Brain microvascular endothelial cell (primary cell): ENCODE results near the gene PPM1G.

Experiments
- DNase-seq: peaks from one replicate; pipeline ENCODE4 v3.0.0-alpha.2; 2020
- H3K27ac ChIP-seq: fragments of 250-450 bp; sonication (Bioruptor Pico); 2 replicates; pipeline ENCODE4 v1.5.1; 2020; ENCODE audit warnings: mild to moderate bottlenecking, moderate library complexity
- H3K27me3 ChIP-seq: fragments of 250-450 bp; sonication (Bioruptor Pico); replicated peaks from 2 replicates; pipeline ENCODE4 v1.5.1; 2020; ENCODE audit warnings: mild to moderate bottlenecking
- H3K36me3 ChIP-seq: fragments of 250-450 bp; sonication (Bioruptor Pico); replicated peaks from 2 replicates; pipeline ENCODE4 v1.5.1; 2020; ENCODE audit warnings: mild to moderate bottlenecking
- H3K4me3 ChIP-seq: 2 replicates; pipeline ENCODE4 v1.5.1; 2011; ENCODE audit warnings: low read depth, mild to moderate bottlenecking, control low read depth, low read length, moderate library complexity
- CTCF ChIP-seq: IDR thresholded peaks from 2 replicates; pipeline ENCODE4 v1.5.1; 2011; ENCODE audit warnings: low read depth, mild to moderate bottlenecking, moderate library complexity, low read length, control low read depth, inconsistent platforms; ENCODE audit errors: missing control alignments
- in situ Hi-C: cut with HindIII; loops from 2 replicates; pipeline ENCODE4 v1.10.0; 2017; ENCODE audit warnings: low sequenced_read_pairs, low pct_ligation_motif_present

The PPM1G gene

GRCh38 chr2:27407798-27408491, 1.4 kb downstream of the PPM1G start:
- no peak overlapping the region for H3K27ac ChIP-seq
- no peak for DNase-seq
- H3K36me3 ChIP-seq, result peaks cover 5% of the 10 kb centered on the region
- H3K27me3 ChIP-seq, result no peaks in the 10 kb centered on the region
- H3K4me3 ChIP-seq, result peak overlapping the region; percentile 87
- TF ChIP-seq CTCF, result peak; percentile 70
- in situ Hi-C loops, result no loop called here

GRCh38 chr2:27400348-27401135, 8.8 kb downstream of the PPM1G start:
- peaks cover 5% of the 10 kb centered on the region for H3K36me3 ChIP-seq
- no peak for DNase-seq
- no peaks in the 10 kb centered on the region for H3K27me3 ChIP-seq
- TF ChIP-seq CTCF, result no peak
- no peak overlapping the region for H3K4me3 ChIP-seq
- H3K27ac ChIP-seq, result no peak overlapping the region
- in situ Hi-C loops, result no loop called here

- no peak for TF ChIP-seq CTCF
- no peak for DNase-seq
- in situ Hi-C loops, result no loop called here
- Histone ChIP-seq H3K36me3 (no peaks in the 10 kb centered on the region), H3K27me3 (no peaks in the 10 kb centered on the region), H3K27ac (no peak overlapping the region), H3K4me3 (no peak overlapping the region)
Observed at GRCh38 chr2:27398962-27399361, 10.4 kb downstream of the PPM1G start.

- in situ Hi-C loops, result no loop called here
- no peak for DNase-seq
- peaks cover 2% of the 10 kb centered on the region for H3K36me3 ChIP-seq
- no peak overlapping the region for H3K27ac ChIP-seq
- no peak for TF ChIP-seq CTCF
- H3K27me3 ChIP-seq, result no peaks in the 10 kb centered on the region
- H3K4me3 ChIP-seq, result no peak overlapping the region
Observed at GRCh38 chr2:27393225-27393624, 16.2 kb downstream of the PPM1G start.

- in situ Hi-C loops, result no loop called here
- no peak for DNase-seq
- H3K4me3 ChIP-seq, result no peak overlapping the region
- H3K27me3 ChIP-seq, result no peaks in the 10 kb centered on the region
- peaks cover 4% of the 10 kb centered on the region for H3K36me3 ChIP-seq
- H3K27ac ChIP-seq, result no peak overlapping the region
- no peak for TF ChIP-seq CTCF
Observed at GRCh38 chr2:27390822-27391679, 18.3 kb downstream of the PPM1G start.
